ENCODE measurements around the gene BBS2.
"Not testable (repeated sequence)": the region's sequence is repeated elsewhere in the genome, so short reads cannot be mapped to it uniquely, and the experiment has no call there.

- not testable (repeated sequence) for TF ChIP-seq ZNF274 (IDR thresholded peaks at IDR 0.05; ENCODE audit: low read depth, low read length); YY1 (IDR thresholded peaks at IDR 0.05; ENCODE audit: insufficient read depth, insufficient read length); SUZ12 (IDR thresholded peaks at IDR 0.05; ENCODE audit: extremely low read depth, insufficient read depth, insufficient read length)
Observed at GRCh38 chr16:56488868-56489267, 31.0 kb downstream of the BBS2 start.
